Left ventricle myocardium inferior (tissue), 1 donor: Measurements from ENCODE around the gene HARS1. TPM values are rescaled to one million over a fixed set of nuclear protein-coding genes. Genes with fewer than 3 reads are reported as not detected.
A peak's percentile ranks its signal among the peaks of the same experiment; 100 is the strongest.

ENCODE experiments used
- DNase-seq: peaks from one replicate; pipeline ENCODE4 v3.0.0-alpha.2; 2020
- H3K27ac ChIP-seq: fragments of 200-600 bp; replicated peaks from 2 replicates; pipeline ENCODE4 v1.8.0; 2021
- H3K27me3 ChIP-seq: fragments of 200-600 bp; 2 replicates; pipeline ENCODE4 v1.8.0; 2021; ENCODE audit warnings: low read depth
- H3K36me3 ChIP-seq: fragments of 200-600 bp; 2 replicates; pipeline ENCODE4 v1.8.0; 2021
- H3K4me1 ChIP-seq: fragments of 200-600 bp; 2 replicates; pipeline ENCODE4 v1.8.0; 2021
- H3K4me3 ChIP-seq: fragments of 200-600 bp; 2 replicates; pipeline ENCODE4 v1.8.0; 2021; ENCODE audit warnings: mild to moderate bottlenecking, moderate library complexity
- H3K9me3 ChIP-seq: fragments of 200-600 bp; replicated peaks from 2 replicates; pipeline ENCODE4 v1.8.0; 2021
- intact Hi-C: fragments of 100-400 bp; cut with micrococcal nuclease; formaldehyde crosslinking; loops from one replicate; pipeline ENCODE4 v1.11.0; 2022
- total RNA-seq: library from RNA; stranded (reverse); fragmentation: NEBNext Ultra II Directional; extraction: Animal tissue kit (Norgen Biotek cat#: 25700); gene quantifications from one replicate; pipeline ENCODE4 v1.2.1, GENCODE V29; 2021
- TF ChIP-seq, protein P1 (sequence below): fragments of 200-600 bp; IDR thresholded peaks from 2 replicates; pipeline ENCODE4 v1.8.0; 2021; ENCODE audit warnings: antibody characterized with exemption, mild to moderate bottlenecking, borderline replicate concordance
- donor health status: DM: no; HTN: yes; CAD: no; lungs with severe emphysema.

HARS1 gene
- total RNA-seq, 1 donor from 2014 or later, result 38.7 TPM

DNA sequence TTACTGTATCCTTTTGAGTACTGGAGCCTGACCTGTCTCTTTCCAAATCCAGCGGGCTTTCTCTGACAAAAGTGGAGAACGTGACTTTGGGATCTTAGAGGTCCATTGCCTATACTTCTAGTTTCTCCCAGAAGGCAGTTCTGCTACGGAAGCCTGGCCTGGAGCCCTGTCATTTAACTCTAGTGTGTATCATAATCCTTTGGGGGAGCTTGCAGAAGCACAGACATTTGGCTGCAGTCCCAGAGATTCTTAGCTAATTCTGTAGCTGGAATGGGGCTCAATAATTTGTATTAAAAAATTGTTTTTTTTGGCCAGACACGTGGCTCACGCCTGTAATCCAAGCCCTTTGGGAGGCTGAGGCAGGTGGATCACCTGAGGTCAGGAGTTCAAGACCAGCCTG, 3.1 kb upstream of the HARS1 start:
- Histone ChIP-seq H3K4me3 (no peak overlapping the region), H3K9me3 (no peaks in the 10 kb centered on the region), H3K36me3 (peaks cover 58% of the 10 kb centered on the region), H3K27ac (no peak overlapping the region), H3K27me3 (no peaks in the 10 kb centered on the region), H3K4me1 (peaks cover 51% of the 10 kb centered on the region)
- TF ChIP-seq, protein P1, sequence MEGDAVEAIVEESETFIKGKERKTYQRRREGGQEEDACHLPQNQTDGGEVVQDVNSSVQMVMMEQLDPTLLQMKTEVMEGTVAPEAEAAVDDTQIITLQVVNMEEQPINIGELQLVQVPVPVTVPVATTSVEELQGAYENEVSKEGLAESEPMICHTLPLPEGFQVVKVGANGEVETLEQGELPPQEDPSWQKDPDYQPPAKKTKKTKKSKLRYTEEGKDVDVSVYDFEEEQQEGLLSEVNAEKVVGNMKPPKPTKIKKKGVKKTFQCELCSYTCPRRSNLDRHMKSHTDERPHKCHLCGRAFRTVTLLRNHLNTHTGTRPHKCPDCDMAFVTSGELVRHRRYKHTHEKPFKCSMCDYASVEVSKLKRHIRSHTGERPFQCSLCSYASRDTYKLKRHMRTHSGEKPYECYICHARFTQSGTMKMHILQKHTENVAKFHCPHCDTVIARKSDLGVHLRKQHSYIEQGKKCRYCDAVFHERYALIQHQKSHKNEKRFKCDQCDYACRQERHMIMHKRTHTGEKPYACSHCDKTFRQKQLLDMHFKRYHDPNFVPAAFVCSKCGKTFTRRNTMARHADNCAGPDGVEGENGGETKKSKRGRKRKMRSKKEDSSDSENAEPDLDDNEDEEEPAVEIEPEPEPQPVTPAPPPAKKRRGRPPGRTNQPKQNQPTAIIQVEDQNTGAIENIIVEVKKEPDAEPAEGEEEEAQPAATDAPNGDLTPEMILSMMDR, result no peak
- DNase-seq, result no peak
- intact Hi-C loops, result no loop called here

DNA sequence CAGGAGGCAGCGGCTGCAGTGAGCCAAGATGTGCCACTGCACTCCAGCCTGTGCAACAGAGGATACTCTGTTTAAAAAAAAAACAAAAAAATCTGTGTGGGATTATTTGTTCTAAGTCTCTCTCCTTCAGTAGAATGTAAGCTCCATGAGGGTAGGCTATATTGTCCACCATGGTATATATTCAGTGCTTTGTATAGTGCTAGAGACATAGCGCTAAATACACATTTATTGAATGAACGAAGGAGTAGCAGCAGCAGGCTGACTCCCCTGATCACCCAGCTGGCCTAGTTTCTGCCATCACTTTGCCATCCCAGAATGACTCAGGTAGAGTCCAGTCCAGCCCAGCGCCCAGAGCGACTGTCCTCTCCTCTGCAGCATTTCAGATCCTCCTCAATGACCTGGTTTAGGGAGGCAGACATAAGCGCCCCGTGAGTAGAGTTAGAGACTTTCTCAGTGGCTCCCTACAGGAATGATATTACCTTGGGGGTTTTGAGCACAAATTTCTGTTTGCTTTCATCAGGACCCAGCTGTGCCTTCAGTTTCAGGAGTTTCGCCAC, 716 bp downstream of the HARS1 start:
- DNase-seq, result no peak
- Histone ChIP-seq H3K36me3 (peaks cover 48% of the 10 kb centered on the region), H3K27me3 (no peaks in the 10 kb centered on the region)

DNA sequence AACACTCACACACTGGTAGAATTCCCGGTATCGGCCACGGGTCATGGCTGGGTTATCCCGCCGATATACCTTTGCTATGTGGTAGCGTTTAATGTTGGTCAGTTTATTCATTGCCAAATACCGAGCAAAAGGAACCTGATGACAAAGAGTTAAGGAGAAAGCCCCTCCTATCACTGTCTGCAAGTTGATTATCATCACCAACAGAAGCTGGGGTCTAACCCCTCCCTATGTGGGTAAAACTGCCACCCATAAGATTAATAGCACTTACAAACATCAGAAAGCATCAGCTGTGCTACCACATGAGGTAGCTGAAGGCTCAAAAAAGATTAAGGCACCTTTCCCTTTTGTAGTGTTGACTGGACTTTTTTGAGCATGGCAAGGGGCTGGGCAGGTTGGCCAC, 12.2 kb downstream of the HARS1 start:
- H3K4me3 ChIP-seq, result no peak overlapping the region
- no peak for DNase-seq
- no peaks in the 10 kb centered on the region for H3K4me1 ChIP-seq
- TF ChIP-seq, protein P1, result no peak
- H3K9me3 ChIP-seq, result no peaks in the 10 kb centered on the region
- intact Hi-C loops, result no loop called here
- H3K36me3 ChIP-seq, result peaks cover 72% of the 10 kb centered on the region
- H3K27ac ChIP-seq, result no peak overlapping the region
- H3K27me3 ChIP-seq, result no peaks in the 10 kb centered on the region

More for the DNA sequence above, 716 bp downstream of the HARS1 start:
- Histone ChIP-seq H3K4me1 (peaks cover 53% of the 10 kb centered on the region), H3K9me3 (no peaks in the 10 kb centered on the region), H3K27ac (peak overlapping the region; percentile 89), H3K4me3 (peak overlapping the region; percentile 87)
- TF ChIP-seq, protein P1, result no peak
- intact Hi-C loops, result no loop called here

DNA sequence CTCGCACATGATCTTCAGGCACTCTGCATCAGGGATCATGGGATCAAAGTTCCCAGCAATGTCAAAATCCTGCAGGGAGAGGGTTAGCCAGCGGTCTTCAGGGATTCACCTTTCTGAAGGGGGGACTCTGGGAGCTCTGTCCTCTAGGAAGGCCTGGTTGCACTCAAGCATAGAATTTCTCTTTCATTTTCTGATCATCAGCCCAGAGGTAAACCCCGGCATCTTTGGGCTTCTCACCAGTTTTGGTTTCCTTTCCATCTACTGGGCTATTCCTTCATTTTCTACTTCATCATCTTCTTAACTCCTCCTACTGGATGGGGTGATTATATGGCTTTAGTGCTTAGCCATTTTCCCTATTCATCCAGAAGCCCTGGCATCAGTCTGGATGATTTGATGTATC, 13.2 kb downstream of the HARS1 start:
- intact Hi-C loops, result no loop called here
- peaks cover 83% of the 10 kb centered on the region for H3K36me3 ChIP-seq
- no peaks in the 10 kb centered on the region for H3K27me3 ChIP-seq
- no peak overlapping the region for H3K4me3 ChIP-seq
- no peak for DNase-seq
- TF ChIP-seq, protein P1, result no peak
- no peaks in the 10 kb centered on the region for H3K9me3 ChIP-seq
- no peak overlapping the region for H3K27ac ChIP-seq
- H3K4me1 ChIP-seq, result no peaks in the 10 kb centered on the region

DNA sequence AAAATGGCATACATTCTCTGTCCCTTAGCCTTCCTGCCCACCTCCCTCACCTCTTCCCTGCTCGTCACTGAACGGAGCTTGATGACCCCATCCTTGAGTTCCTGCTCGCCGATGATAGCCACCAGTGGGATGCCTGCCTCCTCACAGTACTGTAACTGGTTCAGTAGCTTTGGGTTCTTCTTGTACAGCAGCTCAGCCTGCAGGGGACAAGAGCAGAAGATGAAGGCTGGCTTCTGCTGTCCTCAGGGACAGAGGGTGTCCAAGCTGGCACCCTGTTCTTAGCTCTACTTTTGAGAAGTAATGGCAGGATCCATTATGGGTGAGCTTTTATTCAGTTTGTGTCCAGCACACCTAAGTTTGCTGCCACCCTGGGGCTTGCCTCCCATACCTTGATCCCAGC, 16.5 kb downstream of the HARS1 start:
- Histone ChIP-seq H3K4me1 (no peaks in the 10 kb centered on the region), H3K27ac (no peak overlapping the region), H3K4me3 (no peak overlapping the region), H3K27me3 (no peaks in the 10 kb centered on the region), H3K9me3 (no peaks in the 10 kb centered on the region), H3K36me3 (peaks cover 89% of the 10 kb centered on the region)
- intact Hi-C loops, result no loop called here
- DNase-seq, result no peak
- TF ChIP-seq, protein P1, result no peak
